SK-N-SH treated with all-trans-retinoic acid at 6 μM for 48 hours (cell line): ENCODE measurements around the gene ADAP2.
"Not testable (repeated sequence)": the region's sequence is repeated elsewhere in the genome, so short reads cannot be mapped to it uniquely, and the experiment has no call there.

Source experiments
- ATAC-seq: fragments of 200-7000 bp; cut with Tn5 transposase; 3 replicates; pipeline ENCODE4 v1.9.1; 2020; ENCODE audit warnings: mild to moderate bottlenecking, moderate library complexity
- ARNTL ChIP-seq: fragments of 450-650 bp; formaldehyde crosslinking; IDR thresholded peaks from 2 replicates; pipeline ENCODE4 v1.5.0; 2020; ENCODE audit warnings: low read depth, mild to moderate bottlenecking, moderate library complexity, borderline replicate concordance
- CSDC2 ChIP-seq: fragments of 250-450 bp; sonication (Bioruptor Pico); IDR thresholded peaks from 2 replicates; pipeline ENCODE4 v1.5.0; 2020; ENCODE audit warnings: mild to moderate bottlenecking, moderate library complexity
- ESRRG ChIP-seq: fragments of 250-450 bp; sonication (Bioruptor Pico); IDR thresholded peaks from 2 replicates; pipeline ENCODE4 v1.6.1; 2021; ENCODE audit warnings: mild to moderate bottlenecking
- ISL1 ChIP-seq: fragments of 250-450 bp; sonication (Bioruptor Pico); IDR thresholded peaks from 2 replicates; pipeline ENCODE4 v2.1.2; 2022; ENCODE audit warnings: mild to moderate bottlenecking, moderate library complexity
- PPARA ChIP-seq: fragments of 250-450 bp; sonication (Bioruptor Pico); IDR thresholded peaks from 2 replicates; pipeline ENCODE4 v1.5.0; 2020; ENCODE audit warnings: mild to moderate bottlenecking, borderline replicate concordance
- RARB ChIP-seq: fragments of 250-450 bp; sonication (Bioruptor Pico); IDR thresholded peaks from 2 replicates; pipeline ENCODE4 v1.8.0; 2021; ENCODE audit warnings: mild to moderate bottlenecking, moderate library complexity
- SNAI2 ChIP-seq: fragments of 250-450 bp; sonication (Bioruptor Pico); IDR thresholded peaks from 2 replicates; pipeline ENCODE4 v1.5.0; 2020; ENCODE audit warnings: mild to moderate bottlenecking, moderate library complexity
- TCF4 ChIP-seq: fragments of 250-450 bp; sonication (Bioruptor Pico); IDR thresholded peaks from 2 replicates; pipeline ENCODE4 v1.8.0; 2021; ENCODE audit warnings: mild to moderate bottlenecking, moderate library complexity, borderline replicate concordance
- ZC3H10 ChIP-seq: fragments of 250-450 bp; sonication (Bioruptor Pico); IDR thresholded peaks from 2 replicates; pipeline ENCODE4 v1.5.1; 2021; ENCODE audit warnings: mild to moderate bottlenecking, moderate library complexity
- ZFP3 ChIP-seq: fragments of 250-450 bp; sonication (Bioruptor Pico); IDR thresholded peaks from 2 replicates; pipeline ENCODE4 v1.5.0; 2020; ENCODE audit warnings: mild to moderate bottlenecking, moderate library complexity
- ZFP30 ChIP-seq: fragments of 450-650 bp; formaldehyde crosslinking; IDR thresholded peaks from 2 replicates; pipeline ENCODE4 v1.5.0; 2022; ENCODE audit warnings: mild to moderate bottlenecking, moderate library complexity
- ZNF565 ChIP-seq: fragments of 450-650 bp; formaldehyde crosslinking; conservative IDR thresholded peaks from 2 replicates; pipeline ENCODE4 v1.5.0; 2020; ENCODE audit warnings: low read depth, mild to moderate bottlenecking, moderate library complexity
- ZNF70 ChIP-seq: fragments of 450-650 bp; formaldehyde crosslinking; IDR thresholded peaks from 2 replicates; pipeline ENCODE4 v1.5.0; 2020; ENCODE audit warnings: mild to moderate bottlenecking, moderate library complexity
- ZNF8 ChIP-seq: fragments of 450-650 bp; formaldehyde crosslinking; IDR thresholded peaks from 2 replicates; pipeline ENCODE4 v1.5.0; 2020; ENCODE audit warnings: mild to moderate bottlenecking, moderate library complexity
- TF ChIP-seq, protein P1 (sequence below): fragments of 250-450 bp; sonication (Bioruptor Pico); IDR thresholded peaks from 2 replicates; pipeline ENCODE4 v1.5.0; 2020; ENCODE audit warnings: mild to moderate bottlenecking, moderate library complexity
- TF ChIP-seq, protein P2 (sequence below): fragments of 250-450 bp; sonication (Bioruptor Pico); IDR thresholded peaks from 2 replicates; pipeline ENCODE4 v1.8.0; 2020; ENCODE audit warnings: mild to moderate bottlenecking, moderate library complexity, borderline replicate concordance
- TF ChIP-seq, protein P3 (sequence below): fragments of 250-450 bp; sonication (Bioruptor Pico); IDR thresholded peaks from 2 replicates; pipeline ENCODE4 v1.8.0; 2021; ENCODE audit warnings: low read depth, mild to moderate bottlenecking, moderate library complexity, borderline replicate concordance
- TF ChIP-seq, protein P4 (sequence below): fragments of 250-450 bp; sonication (Bioruptor Pico); IDR thresholded peaks from 2 replicates; pipeline ENCODE4 v1.5.1; 2021; ENCODE audit warnings: mild to moderate bottlenecking, moderate library complexity
- TF ChIP-seq, protein P5 (sequence below): fragments of 250-450 bp; sonication (Bioruptor Pico); IDR thresholded peaks from 2 replicates; pipeline ENCODE4 v1.5.1; 2020; ENCODE audit warnings: low read depth, mild to moderate bottlenecking, moderate library complexity

Gene ADAP2

DNA sequence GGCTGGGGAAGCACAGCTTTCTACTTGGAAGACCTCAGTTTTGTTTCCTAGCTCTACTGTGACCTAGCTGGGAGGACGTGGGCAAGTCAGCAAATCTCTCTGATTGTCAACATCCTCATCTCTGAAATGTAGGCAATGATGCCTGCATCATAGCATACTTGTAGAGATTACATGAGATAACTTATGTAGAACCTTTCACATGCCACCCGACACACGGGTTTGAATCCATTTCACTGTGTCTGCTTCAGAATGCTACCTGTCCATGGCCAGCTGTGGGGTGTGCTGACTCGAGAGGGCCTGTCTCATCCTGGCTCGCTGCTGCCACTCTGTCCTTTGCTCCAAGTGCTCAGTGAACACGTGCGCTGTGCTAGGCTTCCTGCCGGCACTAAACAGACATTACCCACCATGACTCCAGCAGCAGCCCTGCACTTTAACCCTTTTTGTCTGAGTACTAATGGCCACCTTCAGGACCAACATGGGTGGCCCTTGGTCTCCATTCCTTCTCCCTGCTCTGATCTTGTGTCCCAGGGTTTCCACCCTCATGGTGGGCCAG is 7.4 kb downstream of the ADAP2 start (continued):
- no peak for TF ChIP-seq ZNF565

DNA sequence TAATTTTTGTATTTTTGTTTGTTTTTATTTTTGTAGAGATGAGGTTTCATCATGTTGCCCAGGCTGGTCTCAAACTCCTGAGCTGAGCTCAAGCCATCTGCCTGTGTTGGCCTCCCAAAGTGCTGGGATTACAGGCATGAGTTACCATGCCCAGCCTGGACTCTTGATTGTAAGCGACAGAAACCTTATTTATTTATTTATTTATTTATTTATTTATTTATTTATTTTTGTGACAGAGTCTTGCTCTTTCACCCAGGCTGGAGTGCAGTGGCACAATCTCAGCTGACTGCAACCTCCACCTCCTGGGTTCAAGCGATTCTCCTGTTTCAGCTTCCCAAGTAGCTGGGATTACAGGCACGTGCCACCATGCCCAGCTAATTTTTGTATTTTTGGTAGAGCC is 8.1 kb downstream of the ADAP2 start:
- not testable (repeated sequence) for ATAC-seq

DNA sequence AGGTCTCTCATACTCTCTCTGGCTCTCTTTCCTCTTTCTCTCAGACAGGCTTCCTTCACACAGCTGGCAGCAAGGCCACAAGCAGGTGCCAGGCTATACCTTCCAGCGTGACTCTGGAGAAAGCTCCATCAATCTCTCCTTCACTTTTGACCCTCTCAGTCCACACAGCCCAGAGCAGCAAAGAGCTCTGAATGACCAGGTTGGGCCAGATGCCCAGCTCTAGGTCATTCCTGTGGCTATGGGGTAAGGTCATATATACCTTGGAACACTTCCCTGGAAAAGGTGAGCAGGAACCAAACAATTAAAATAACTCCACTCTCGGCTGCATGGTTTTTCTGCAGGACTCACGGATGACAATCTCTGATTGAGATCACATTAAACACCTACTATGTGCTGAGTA is 8.8 kb downstream of the ADAP2 start:
- ATAC-seq = no peak
- TF ChIP-seq, protein P1, sequence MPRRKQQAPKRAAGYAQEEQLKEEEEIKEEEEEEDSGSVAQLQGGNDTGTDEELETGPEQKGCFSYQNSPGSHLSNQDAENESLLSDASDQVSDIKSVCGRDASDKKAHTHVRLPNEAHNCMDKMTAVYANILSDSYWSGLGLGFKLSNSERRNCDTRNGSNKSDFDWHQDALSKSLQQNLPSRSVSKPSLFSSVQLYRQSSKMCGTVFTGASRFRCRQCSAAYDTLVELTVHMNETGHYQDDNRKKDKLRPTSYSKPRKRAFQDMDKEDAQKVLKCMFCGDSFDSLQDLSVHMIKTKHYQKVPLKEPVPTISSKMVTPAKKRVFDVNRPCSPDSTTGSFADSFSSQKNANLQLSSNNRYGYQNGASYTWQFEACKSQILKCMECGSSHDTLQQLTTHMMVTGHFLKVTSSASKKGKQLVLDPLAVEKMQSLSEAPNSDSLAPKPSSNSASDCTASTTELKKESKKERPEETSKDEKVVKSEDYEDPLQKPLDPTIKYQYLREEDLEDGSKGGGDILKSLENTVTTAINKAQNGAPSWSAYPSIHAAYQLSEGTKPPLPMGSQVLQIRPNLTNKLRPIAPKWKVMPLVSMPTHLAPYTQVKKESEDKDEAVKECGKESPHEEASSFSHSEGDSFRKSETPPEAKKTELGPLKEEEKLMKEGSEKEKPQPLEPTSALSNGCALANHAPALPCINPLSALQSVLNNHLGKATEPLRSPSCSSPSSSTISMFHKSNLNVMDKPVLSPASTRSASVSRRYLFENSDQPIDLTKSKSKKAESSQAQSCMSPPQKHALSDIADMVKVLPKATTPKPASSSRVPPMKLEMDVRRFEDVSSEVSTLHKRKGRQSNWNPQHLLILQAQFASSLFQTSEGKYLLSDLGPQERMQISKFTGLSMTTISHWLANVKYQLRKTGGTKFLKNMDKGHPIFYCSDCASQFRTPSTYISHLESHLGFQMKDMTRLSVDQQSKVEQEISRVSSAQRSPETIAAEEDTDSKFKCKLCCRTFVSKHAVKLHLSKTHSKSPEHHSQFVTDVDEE = no peak
- TF ChIP-seq RARB (no peak), ZNF8 (CRISPR knock-in tag) (no peak), ISL1 (CRISPR knock-in tag) (no peak), ARNTL (CRISPR knock-in tag) (no peak), PPARA (no peak), CSDC2 (CRISPR knock-in tag) (no peak), ESRRG (CRISPR knock-in tag) (no peak), ZC3H10 (CRISPR knock-in tag) (no peak), SNAI2 (no peak), ZNF70 (CRISPR knock-in tag) (no peak), ZFP30 (no peak), ZFP3 (CRISPR knock-in tag) (no peak)
- TF ChIP-seq, protein P2, sequence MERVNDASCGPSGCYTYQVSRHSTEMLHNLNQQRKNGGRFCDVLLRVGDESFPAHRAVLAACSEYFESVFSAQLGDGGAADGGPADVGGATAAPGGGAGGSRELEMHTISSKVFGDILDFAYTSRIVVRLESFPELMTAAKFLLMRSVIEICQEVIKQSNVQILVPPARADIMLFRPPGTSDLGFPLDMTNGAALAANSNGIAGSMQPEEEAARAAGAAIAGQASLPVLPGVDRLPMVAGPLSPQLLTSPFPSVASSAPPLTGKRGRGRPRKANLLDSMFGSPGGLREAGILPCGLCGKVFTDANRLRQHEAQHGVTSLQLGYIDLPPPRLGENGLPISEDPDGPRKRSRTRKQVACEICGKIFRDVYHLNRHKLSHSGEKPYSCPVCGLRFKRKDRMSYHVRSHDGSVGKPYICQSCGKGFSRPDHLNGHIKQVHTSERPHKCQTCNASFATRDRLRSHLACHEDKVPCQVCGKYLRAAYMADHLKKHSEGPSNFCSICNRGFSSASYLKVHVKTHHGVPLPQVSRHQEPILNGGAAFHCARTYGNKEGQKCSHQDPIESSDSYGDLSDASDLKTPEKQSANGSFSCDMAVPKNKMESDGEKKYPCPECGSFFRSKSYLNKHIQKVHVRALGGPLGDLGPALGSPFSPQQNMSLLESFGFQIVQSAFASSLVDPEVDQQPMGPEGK (CRISPR knock-in tag) = no peak
- TF ChIP-seq, protein P3, sequence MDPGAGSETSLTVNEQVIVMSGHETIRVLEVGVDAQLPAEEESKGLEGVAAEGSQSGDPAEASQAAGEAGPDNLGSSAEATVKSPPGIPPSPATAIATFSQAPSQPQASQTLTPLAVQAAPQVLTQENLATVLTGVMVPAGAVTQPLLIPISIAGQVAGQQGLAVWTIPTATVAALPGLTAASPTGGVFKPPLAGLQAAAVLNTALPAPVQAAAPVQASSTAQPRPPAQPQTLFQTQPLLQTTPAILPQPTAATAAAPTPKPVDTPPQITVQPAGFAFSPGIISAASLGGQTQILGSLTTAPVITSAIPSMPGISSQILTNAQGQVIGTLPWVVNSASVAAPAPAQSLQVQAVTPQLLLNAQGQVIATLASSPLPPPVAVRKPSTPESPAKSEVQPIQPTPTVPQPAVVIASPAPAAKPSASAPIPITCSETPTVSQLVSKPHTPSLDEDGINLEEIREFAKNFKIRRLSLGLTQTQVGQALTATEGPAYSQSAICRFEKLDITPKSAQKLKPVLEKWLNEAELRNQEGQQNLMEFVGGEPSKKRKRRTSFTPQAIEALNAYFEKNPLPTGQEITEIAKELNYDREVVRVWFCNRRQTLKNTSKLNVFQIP (CRISPR knock-in tag) = no peak
- TF ChIP-seq, protein P4, sequence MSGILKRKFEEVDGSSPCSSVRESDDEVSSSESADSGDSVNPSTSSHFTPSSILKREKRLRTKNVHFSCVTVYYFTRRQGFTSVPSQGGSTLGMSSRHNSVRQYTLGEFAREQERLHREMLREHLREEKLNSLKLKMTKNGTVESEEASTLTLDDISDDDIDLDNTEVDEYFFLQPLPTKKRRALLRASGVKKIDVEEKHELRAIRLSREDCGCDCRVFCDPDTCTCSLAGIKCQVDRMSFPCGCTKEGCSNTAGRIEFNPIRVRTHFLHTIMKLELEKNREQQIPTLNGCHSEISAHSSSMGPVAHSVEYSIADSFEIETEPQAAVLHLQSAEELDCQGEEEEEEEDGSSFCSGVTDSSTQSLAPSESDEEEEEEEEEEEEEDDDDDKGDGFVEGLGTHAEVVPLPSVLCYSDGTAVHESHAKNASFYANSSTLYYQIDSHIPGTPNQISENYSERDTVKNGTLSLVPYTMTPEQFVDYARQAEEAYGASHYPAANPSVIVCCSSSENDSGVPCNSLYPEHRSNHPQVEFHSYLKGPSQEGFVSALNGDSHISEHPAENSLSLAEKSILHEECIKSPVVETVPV (CRISPR knock-in tag) = no peak

DNA sequence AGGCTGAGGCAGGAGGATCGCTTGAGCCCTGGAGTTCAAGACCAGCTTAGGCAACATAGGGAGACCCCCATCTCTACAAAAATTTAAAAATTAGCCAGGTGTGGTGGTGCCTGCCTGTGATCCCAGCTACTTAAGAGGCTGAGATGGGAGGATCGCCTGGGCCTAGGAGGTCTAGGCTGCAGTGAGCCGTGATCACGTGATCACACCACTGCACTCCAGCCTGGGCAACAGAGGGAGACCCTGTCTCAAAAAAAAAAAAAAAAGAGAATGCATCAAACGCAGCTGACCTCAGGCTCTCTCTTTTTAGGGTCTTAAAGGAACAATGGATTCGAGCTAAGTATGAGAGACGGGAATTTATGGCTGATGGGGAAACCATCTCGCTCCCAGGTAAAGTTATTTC is 9.8 kb downstream of the ADAP2 start:
- not testable (repeated sequence) for ATAC-seq

DNA sequence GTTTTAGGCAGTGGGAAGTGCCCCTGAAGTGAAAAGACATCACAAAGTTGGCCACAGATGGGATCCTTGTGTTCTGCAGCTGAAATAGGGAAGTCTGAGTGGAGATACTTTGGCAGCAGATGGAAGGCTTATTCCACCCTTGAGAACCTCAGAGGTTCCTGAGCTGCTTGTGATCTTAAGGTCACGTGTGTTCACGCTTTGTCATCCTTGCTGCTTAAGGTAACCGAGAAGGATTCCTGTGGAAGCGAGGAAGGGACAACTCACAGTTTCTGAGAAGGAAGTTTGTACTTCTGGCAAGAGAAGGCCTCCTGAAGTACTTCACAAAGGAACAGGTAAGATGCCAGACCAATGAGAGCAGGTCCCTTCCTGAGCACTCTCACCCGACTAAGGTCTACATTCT is 12.2 kb downstream of the ADAP2 start:
- no peak for ATAC-seq
- TF ChIP-seq, protein P5, sequence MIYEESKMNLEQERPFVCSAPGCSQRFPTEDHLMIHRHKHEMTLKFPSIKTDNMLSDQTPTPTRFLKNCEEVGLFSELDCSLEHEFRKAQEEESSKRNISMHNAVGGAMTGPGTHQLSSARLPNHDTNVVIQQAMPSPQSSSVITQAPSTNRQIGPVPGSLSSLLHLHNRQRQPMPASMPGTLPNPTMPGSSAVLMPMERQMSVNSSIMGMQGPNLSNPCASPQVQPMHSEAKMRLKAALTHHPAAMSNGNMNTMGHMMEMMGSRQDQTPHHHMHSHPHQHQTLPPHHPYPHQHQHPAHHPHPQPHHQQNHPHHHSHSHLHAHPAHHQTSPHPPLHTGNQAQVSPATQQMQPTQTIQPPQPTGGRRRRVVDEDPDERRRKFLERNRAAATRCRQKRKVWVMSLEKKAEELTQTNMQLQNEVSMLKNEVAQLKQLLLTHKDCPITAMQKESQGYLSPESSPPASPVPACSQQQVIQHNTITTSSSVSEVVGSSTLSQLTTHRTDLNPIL (CRISPR knock-in tag) = no peak
- no peak for TF ChIP-seq TCF4
- TF ChIP-seq, protein P4 (CRISPR knock-in tag) = no peak
- TF ChIP-seq, all 23 proteins: peak for 0
